Measurements from ENCODE around the gene AGMAT. TPM values are rescaled to one million over a fixed set of nuclear protein-coding genes. Genes with fewer than 3 reads are reported as not detected.
A peak's percentile ranks its signal among the peaks of the same experiment; 100 is the strongest.

The AGMAT gene
- total and polyA plus RNA-seq, 9 of the 15 experiments (the other 6 are each of a cell fraction or from before 2014, with no cell fraction given) = not detected

GRCh38 chr1:15620155-15620545 is 35.3 kb upstream of the AGMAT start (continued):
- TF ChIP-seq ZNF134 (CRISPR knock-in tag; conservative IDR thresholded peaks at IDR 0.05) (no peak), JUND (IDR thresholded peaks at IDR 0.05; ENCODE audit: borderline replicate concordance, low read depth, low read length) (peak; percentile 66), JUND (tag; IDR thresholded peaks at IDR 0.05; ENCODE audit: borderline replicate concordance, low read depth, low read length) (0 out of 3 replicates have a peak, but pooled peaks have one; percentile 15), SMARCC2 (IDR thresholded peaks at IDR 0.05; ENCODE audit: low read depth) (no peak; the same call in 1 of the 2 replicates), CUX1 (CRISPR knock-in tag; IDR thresholded peaks at IDR 0.05) (no peak), NELFE (IDR thresholded peaks at IDR 0.05; ENCODE audit: insufficient read depth, insufficient read length) (no peak), ZNF586 (CRISPR knock-in tag; conservative IDR thresholded peaks at IDR 0.05) (no peak), ZNF75A (CRISPR knock-in tag; IDR thresholded peaks at IDR 0.05) (no peak), TRIM24 (IDR thresholded peaks at IDR 0.05) (no peak), MLX (CRISPR knock-in tag; conservative IDR thresholded peaks at IDR 0.05) (no peak), KLF6 (CRISPR knock-in tag; IDR thresholded peaks at IDR 0.05; ENCODE audit: borderline replicate concordance) (no peak), ZC3H8 (IDR thresholded peaks at IDR 0.05) (no peak), IRF9 (tag; IDR thresholded peaks at IDR 0.05) (no peak), RHOXF2B (CRISPR knock-in tag; conservative IDR thresholded peaks at IDR 0.05) (no peak), SFPQ (IDR thresholded peaks at IDR 0.05; ENCODE audit: low read depth, low read length) (no peak), ZNF699 (CRISPR knock-in tag; IDR thresholded peaks at IDR 0.05; ENCODE audit: insufficient replicate concordance) (no peak), KLF13 (tag; IDR thresholded peaks at IDR 0.05; ENCODE audit: borderline replicate concordance, low read depth) (no peak), HNRNPH1 (optimal IDR thresholded peaks at IDR 0.05; ENCODE audit: low read depth, low read length) (no peak), NFIX (CRISPR knock-in tag; IDR thresholded peaks at IDR 0.05; ENCODE audit: low read depth) (no peak), ZBTB7A (IDR thresholded peaks at IDR 0.05; ENCODE audit: borderline replicate concordance, control insufficient read depth, low read depth, low read length) (no peak), ZNF212 (CRISPR knock-in tag; IDR thresholded peaks at IDR 0.05) (no peak), BDP1 (IDR thresholded peaks at IDR 0.05; ENCODE audit: insufficient read depth, insufficient read length) (no peak)

Measured in K562 (cell line).